HepG2 (cell line): ENCODE data around the gene POLL. TPM values are rescaled to one million over a fixed set of nuclear protein-coding genes. Genes with fewer than 3 reads are reported as not detected.

Experiments used
- ATAD3A ChIP-seq: sonication (generic); formaldehyde crosslinking; IDR thresholded peaks from 2 replicates; pipeline ENCODE4 v1.4.0; 2020; ENCODE audit warnings: missing genetic modification reagents
- ATF7 ChIP-seq, 2 experiments: fragments of 450-650 bp in 1 of 2; sonication (generic) in 1 of 2; formaldehyde crosslinking in 1 of 2; IDR thresholded peaks; 2 replicates each; pipeline versions ENCODE4 v1.4.0 to v1.6.1; 2016 to 2020; ENCODE audit warnings: antibody characterized with exemption in 1 of 2, mild to moderate bottlenecking in 1 of 2, missing genetic modification reagents in 1 of 2
- CBX5 ChIP-seq: sonication (generic); formaldehyde crosslinking; IDR thresholded peaks from 2 replicates; pipeline ENCODE4 v1.4.0; 2020; ENCODE audit warnings: missing genetic modification reagents, borderline replicate concordance
- CHD2 ChIP-seq: IDR thresholded peaks from 2 replicates; pipeline ENCODE4 v1.6.1; 2011; ENCODE audit warnings: low read depth, low read length, improper control_type of control experiment
- CREM ChIP-seq, 2 experiments: sonication (generic) in 1 of 2; formaldehyde crosslinking in 1 of 2; IDR thresholded peaks; 2 replicates each; pipeline versions ENCODE4 v1.4.0 to v1.6.1; 2016 to 2020; ENCODE audit warnings: antibody characterized with exemption in 1 of 2, mild to moderate bottlenecking in 1 of 2, missing genetic modification reagents in 1 of 2
- GATAD2A ChIP-seq: IDR thresholded peaks from 2 replicates; pipeline ENCODE4 v1.6.1; 2016
- GLI4 ChIP-seq: sonication (generic); formaldehyde crosslinking; IDR thresholded peaks from 2 replicates; pipeline ENCODE4 v1.5.1; 2020; ENCODE audit warnings: missing genetic modification reagents, mild to moderate bottlenecking, moderate library complexity, borderline replicate concordance
- MEIS1 ChIP-seq: sonication (generic); formaldehyde crosslinking; IDR thresholded peaks from 2 replicates; pipeline ENCODE4 v1.9.0; 2021; ENCODE audit warnings: mild to moderate bottlenecking, missing genetic modification reagents, moderate library complexity, borderline replicate concordance
- MIER2 ChIP-seq: IDR thresholded peaks from 2 replicates; pipeline ENCODE4 v1.6.1; 2016; ENCODE audit warnings: missing biosample characterization, missing genetic modification reagents
- MIER3 ChIP-seq: IDR thresholded peaks from 2 replicates; pipeline ENCODE4 v1.6.1; 2016; ENCODE audit warnings: missing compliant biosample characterization, borderline replicate concordance
- NCOA5 ChIP-seq: sonication (generic); formaldehyde crosslinking; IDR thresholded peaks from 2 replicates; pipeline ENCODE4 v1.4.0; 2020; ENCODE audit warnings: missing genetic modification reagents
- NFKB2 ChIP-seq: sonication (generic); formaldehyde crosslinking; IDR thresholded peaks from 2 replicates; pipeline ENCODE4 v1.4.0; 2020; ENCODE audit warnings: missing genetic modification reagents, borderline replicate concordance
- NFRKB ChIP-seq: fragments of 450-650 bp; IDR thresholded peaks from 2 replicates; pipeline ENCODE4 v1.6.1; 2017
- SAP130 ChIP-seq: IDR thresholded peaks from 2 replicates; pipeline ENCODE4 v1.6.1; 2016; ENCODE audit warnings: low read depth
- SATB2 ChIP-seq: sonication (generic); formaldehyde crosslinking; IDR thresholded peaks from 2 replicates; pipeline ENCODE4 v1.5.0; 2020; ENCODE audit warnings: missing genetic modification reagents
- SUZ12 ChIP-seq: fragments of 150-350 bp; IDR thresholded peaks from 2 replicates; pipeline ENCODE4 v1.6.1; 2014; ENCODE audit warnings: low read depth, low read length
- SYNCRIP ChIP-seq: fragments of 200-400 bp; formaldehyde crosslinking; IDR thresholded peaks from 2 replicates; pipeline ENCODE4 v1.6.1; 2018; ENCODE audit warnings: mild to moderate bottlenecking, low read depth, low read length; ENCODE audit not compliant: insufficient read depth
- U2AF1 ChIP-seq: fragments of 200-400 bp; formaldehyde crosslinking; optimal IDR thresholded peaks from 2 replicates; pipeline ENCODE3; 2017; ENCODE audit warnings: mild to moderate bottlenecking, low read depth, low read length
- ZFX ChIP-seq: sonication (generic); formaldehyde crosslinking; IDR thresholded peaks from 2 replicates; pipeline ENCODE4 v1.4.0; 2020; ENCODE audit warnings: mild to moderate bottlenecking, low read depth, missing genetic modification reagents, moderate library complexity
- ZNF10 ChIP-seq: sonication (generic); formaldehyde crosslinking; IDR thresholded peaks from 2 replicates; pipeline ENCODE4 v1.4.0; 2020; ENCODE audit warnings: mild to moderate bottlenecking, low read depth, missing genetic modification reagents, borderline replicate concordance
- ZNF101 ChIP-seq: sonication (generic); formaldehyde crosslinking; IDR thresholded peaks from 2 replicates; pipeline ENCODE4 v1.4.0; 2020; ENCODE audit warnings: mild to moderate bottlenecking, low read depth, missing genetic modification reagents, borderline replicate concordance
- ZNF367 ChIP-seq: sonication (generic); formaldehyde crosslinking; IDR thresholded peaks from 2 replicates; pipeline ENCODE4 v1.4.0; 2020; ENCODE audit warnings: missing genetic modification reagents, borderline replicate concordance
- ZNF382 ChIP-seq: sonication (generic); formaldehyde crosslinking; IDR thresholded peaks from 2 replicates; pipeline ENCODE4 v1.5.0; 2020; ENCODE audit warnings: missing genetic modification reagents, mild to moderate bottlenecking, borderline replicate concordance
- ZNF549 ChIP-seq: sonication (generic); formaldehyde crosslinking; IDR thresholded peaks from 2 replicates; pipeline ENCODE4 v1.5.0; 2020; ENCODE audit warnings: missing genetic modification reagents
- ZNF589 ChIP-seq: sonication (generic); formaldehyde crosslinking; conservative IDR thresholded peaks from 2 replicates; pipeline ENCODE4 v1.8.0; 2022; ENCODE audit warnings: mild to moderate bottlenecking, moderate library complexity, missing genetic modification reagents
- polyA plus RNA-seq, 8 experiments: library from polyadenylated mRNA; depleted of rRNA in 3 of 8; stranded (reverse) in 7 of 8; unstranded in 1 of 8; fragments of >200 nt; fragmentation: Illumina TruSeq in 4 of 8; extraction: Trizol in 4 of 8; gene quantifications; 2 replicates each; pipeline versions ENCODE4 v1.2.1 to v1.2.3, GENCODE V29; 2011 to 2016; ENCODE audit warnings: low read depth in 4 of 8, missing spikeins in 1 of 8, mixed read lengths in 1 of 8; ENCODE audit not compliant: insufficient read depth in 1 of 8
- total RNA-seq, 5 experiments: library from RNA; depleted of rRNA; stranded (reverse); fragments of >200 nt; fragmentation: Illumina TruSeq; extraction: Trizol; gene quantifications; 2 replicates each; pipeline ENCODE4 v1.2.3, GENCODE V29; 2016; ENCODE audit warnings: low read depth in 1 of 5
- TF ChIP-seq, protein P1 (sequence below): sonication (generic); formaldehyde crosslinking; conservative IDR thresholded peaks from 2 replicates; pipeline ENCODE4 v1.4.0; 2020; ENCODE audit warnings: missing genetic modification reagents
- TF ChIP-seq, protein P2 (sequence below): sonication (generic); formaldehyde crosslinking; IDR thresholded peaks from 2 replicates; pipeline ENCODE4 v1.5.0; 2020; ENCODE audit warnings: mild to moderate bottlenecking, missing genetic modification reagents, moderate library complexity

POLL gene
- total and polyA plus RNA-seq, 2 of the 13 experiments (the other 11 are each of a cell fraction or from before 2014, with no cell fraction given): 13.8 to 19.1 TPM

DNA sequence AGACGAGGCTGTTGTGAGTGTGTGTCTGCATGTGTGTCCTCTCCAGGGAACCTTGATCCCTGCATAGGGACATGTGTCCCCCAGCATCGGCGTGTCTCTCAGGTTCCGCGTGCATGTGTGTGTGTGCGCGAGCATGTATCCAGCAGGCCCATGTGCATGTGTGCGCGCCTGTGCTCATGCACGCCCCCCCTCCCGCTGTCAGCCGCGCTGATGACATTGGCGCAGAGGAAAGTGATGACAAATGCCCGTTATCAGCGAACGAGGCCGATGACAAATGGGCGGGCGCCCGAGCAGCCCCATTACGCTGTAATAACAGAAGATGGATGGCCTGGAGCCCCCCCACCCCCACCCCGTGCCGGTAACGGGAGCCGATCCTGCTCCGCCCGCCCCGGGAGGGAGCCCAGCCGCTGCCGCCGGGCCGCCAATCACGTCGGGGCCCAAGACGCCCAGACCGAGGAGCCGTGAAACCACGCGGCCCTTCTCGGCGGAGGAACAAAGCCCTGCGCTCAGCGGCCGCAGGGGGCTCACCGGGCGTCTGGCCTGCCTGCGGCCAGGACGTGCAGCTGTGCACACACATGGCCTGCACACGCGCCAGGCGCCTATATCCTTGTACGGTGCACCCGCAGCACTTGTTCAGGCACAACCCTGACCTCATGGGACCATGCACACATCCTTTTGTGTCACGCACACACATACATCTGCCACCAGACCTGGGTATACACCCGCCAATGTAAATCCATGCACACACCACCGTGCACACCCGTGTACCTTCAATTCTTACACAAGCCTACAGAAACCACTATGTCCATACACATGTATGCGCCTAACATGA lies 21.5 kb downstream of the POLL start (continued):
- TF ChIP-seq, protein P1, sequence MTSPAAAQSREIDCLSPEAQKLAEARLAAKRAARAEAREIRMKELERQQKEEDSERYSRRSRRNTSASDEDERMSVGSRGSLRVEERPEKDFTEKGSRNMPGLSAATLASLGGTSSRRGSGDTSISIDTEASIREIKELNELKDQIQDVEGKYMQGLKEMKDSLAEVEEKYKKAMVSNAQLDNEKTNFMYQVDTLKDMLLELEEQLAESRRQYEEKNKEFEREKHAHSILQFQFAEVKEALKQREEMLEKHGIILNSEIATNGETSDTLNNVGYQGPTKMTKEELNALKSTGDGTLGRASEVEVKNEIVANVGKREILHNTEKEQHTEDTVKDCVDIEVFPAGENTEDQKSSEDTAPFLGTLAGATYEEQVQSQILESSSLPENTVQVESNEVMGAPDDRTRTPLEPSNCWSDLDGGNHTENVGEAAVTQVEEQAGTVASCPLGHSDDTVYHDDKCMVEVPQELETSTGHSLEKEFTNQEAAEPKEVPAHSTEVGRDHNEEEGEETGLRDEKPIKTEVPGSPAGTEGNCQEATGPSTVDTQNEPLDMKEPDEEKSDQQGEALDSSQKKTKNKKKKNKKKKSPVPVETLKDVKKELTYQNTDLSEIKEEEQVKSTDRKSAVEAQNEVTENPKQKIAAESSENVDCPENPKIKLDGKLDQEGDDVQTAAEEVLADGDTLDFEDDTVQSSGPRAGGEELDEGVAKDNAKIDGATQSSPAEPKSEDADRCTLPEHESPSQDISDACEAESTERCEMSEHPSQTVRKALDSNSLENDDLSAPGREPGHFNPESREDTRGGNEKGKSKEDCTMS (CRISPR knock-in tag): no peak
- TF ChIP-seq NCOA5 (CRISPR knock-in tag) (no peak), ATF7 (IDR thresholded peaks at IDR 0.05) (no peak), ATF7 (CRISPR knock-in tag; IDR thresholded peaks at IDR 0.05) (no peak), ZNF367 (CRISPR knock-in tag) (no peak), CHD2 (no peak), ZNF10 (no peak), CREM (IDR thresholded peaks at IDR 0.05) (no peak), CREM (CRISPR knock-in tag; IDR thresholded peaks at IDR 0.05) (no peak), SYNCRIP (no peak), CBX5 (no peak), ZFX (CRISPR knock-in tag) (peak; percentile 34; the same call in 1 of the 2 replicates), ZNF549 (no peak), MEIS1 (no peak), NFKB2 (no peak), U2AF1 (no peak), NFRKB (no peak), ZNF101 (CRISPR knock-in tag) (no peak), ZNF589 (CRISPR knock-in tag) (no peak), ZNF382 (CRISPR knock-in tag) (no peak), MIER2 (CRISPR knock-in tag) (no peak), MIER3 (CRISPR knock-in tag) (no peak), SATB2 (CRISPR knock-in tag) (no peak), SAP130 (peak; percentile 35; the same call in 1 of the 2 replicates), GATAD2A (CRISPR knock-in tag) (no peak), GLI4 (no peak), ATAD3A (no peak), SUZ12 (no peak)
- TF ChIP-seq, protein P2, sequence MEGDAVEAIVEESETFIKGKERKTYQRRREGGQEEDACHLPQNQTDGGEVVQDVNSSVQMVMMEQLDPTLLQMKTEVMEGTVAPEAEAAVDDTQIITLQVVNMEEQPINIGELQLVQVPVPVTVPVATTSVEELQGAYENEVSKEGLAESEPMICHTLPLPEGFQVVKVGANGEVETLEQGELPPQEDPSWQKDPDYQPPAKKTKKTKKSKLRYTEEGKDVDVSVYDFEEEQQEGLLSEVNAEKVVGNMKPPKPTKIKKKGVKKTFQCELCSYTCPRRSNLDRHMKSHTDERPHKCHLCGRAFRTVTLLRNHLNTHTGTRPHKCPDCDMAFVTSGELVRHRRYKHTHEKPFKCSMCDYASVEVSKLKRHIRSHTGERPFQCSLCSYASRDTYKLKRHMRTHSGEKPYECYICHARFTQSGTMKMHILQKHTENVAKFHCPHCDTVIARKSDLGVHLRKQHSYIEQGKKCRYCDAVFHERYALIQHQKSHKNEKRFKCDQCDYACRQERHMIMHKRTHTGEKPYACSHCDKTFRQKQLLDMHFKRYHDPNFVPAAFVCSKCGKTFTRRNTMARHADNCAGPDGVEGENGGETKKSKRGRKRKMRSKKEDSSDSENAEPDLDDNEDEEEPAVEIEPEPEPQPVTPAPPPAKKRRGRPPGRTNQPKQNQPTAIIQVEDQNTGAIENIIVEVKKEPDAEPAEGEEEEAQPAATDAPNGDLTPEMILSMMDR (CRISPR knock-in tag): peak; percentile 25; the same call in 1 of the 2 replicates
